PFSK-1 (cell line): ENCODE measurements around the gene PTPRN2.

Source experiments
- POLR2AphosphoS5 ChIP-seq: IDR thresholded peaks from 2 replicates; pipeline ENCODE4 v1.6.1; 2012; ENCODE audit warnings: low read depth, mild to moderate bottlenecking, control low read depth, low read length, moderate library complexity
- REST ChIP-seq, 2 experiments: IDR thresholded peaks; 2 replicates each; pipeline versions ENCODE4 v1.6.1 to v1.8.0; 2011 to 2012; ENCODE audit warnings: low read depth in 2 of 2, low read length in 2 of 2, control low read depth in 1 of 2, inconsistent platforms in 1 of 2, mild to moderate bottlenecking in 1 of 2, moderate library complexity in 1 of 2; ENCODE audit not compliant: insufficient read depth in 1 of 2

- TF ChIP-seq POLR2AphosphoS5 (no peak), REST (IDR thresholded peaks at IDR 0.05; ENCODE audit: insufficient read depth in 1 of 2, low read depth in 2 of 2, low read length in 2 of 2) (no peak)
Measured at GRCh38 chr7:158419238-158419785, 168.3 kb downstream of the PTPRN2 start.
